ENCODE measurements around the gene ACACA.

GRCh38 chr17:37315601-37316000, 91.0 kb downstream of the ACACA start:
- TF ChIP-seq EP300 (IDR thresholded peaks at IDR 0.05): no peak
- TF ChIP-seq CTCF (IDR thresholded peaks at IDR 0.05): no peak
- TF ChIP-seq POLR2A (IDR thresholded peaks at IDR 0.05): no peak

Data from suprapubic skin (tissue), 3 donors.